GM18526 (cell line): Measurements from ENCODE around the gene ADARB1.

Experiments used
- POLR2A ChIP-seq: IDR thresholded peaks from 3 replicates; pipeline ENCODE4 v1.6.1; 2011; ENCODE audit not compliant: insufficient read length; ENCODE audit errors: extremely low read depth

Gene ADARB1

DNA sequence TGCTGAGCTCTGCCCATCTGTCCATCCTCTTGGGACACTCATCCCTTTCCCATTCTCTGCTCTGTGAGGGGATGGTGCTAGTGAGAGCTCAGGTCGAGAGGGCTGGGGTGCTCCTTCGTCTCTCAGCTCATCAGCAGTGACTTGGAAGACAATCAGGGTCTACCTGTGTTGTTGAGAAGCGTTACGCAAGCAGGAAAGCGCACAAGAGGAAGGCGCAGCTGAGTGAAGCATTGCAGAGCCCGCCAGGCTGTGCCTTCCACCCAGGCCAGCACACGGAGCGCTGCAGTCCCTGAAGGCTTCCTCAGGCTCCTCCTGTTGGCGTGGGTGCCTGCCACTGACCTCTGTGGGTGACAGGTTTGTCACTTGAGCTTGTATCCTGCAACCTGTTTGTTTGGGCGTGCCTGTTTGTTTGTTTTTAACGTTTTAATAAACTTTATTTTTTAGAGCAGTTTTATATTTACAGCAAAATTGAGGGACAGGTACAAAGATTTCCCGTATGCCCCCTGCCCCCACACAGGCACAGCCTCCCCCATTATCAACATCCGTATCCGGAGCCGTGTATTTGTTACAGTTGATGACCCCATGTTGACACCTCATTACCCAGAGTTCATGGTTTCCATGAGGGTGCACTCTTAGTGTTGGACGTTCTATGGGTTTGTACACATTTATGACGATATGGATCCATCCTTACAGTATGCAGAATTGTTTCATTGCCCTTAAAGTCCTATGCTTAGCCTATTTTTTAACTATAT, 36.7 kb downstream of the ADARB1 start:
- TF ChIP-seq POLR2A = no peak

DNA sequence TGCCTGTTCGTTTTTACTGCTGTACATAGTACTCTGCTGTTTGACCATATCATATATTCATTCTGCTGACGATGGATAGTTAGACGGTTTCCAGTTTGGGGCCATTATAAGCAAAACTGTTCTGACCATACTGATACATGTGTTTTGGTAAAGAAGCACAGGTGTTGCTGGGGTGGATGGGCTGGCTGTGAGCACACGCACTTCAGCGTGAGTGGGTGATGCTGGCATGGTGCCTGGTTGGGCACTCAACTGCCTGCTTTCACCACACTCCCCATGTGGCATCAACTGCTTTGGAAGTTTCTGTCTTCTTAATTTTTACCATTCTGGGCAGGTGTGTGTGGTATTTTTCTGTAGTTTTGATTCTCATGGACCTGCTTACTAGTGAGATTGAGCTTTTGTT, 37.3 kb downstream of the ADARB1 start:
- no peak for TF ChIP-seq POLR2A

DNA sequence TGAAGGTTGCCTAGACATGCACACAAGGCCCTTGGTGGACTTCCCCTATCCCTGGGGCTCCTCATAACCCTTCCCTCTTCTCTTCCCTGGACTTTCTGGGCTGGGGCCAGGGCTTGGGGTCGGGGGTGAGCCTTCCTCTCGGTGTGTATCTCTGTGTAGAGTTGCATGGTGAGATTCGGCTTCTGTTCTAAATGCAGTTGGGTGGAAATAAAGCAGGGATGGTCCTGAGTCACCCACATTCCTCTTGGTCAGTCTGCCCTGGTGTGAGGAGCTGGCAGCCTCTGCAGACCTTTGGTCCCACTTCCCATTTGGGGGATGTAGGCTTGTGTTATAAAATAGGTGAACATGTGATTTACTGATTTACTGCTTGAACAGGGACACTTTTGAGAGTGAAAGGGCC, 38.0 kb downstream of the ADARB1 start:
- no peak for TF ChIP-seq POLR2A

DNA sequence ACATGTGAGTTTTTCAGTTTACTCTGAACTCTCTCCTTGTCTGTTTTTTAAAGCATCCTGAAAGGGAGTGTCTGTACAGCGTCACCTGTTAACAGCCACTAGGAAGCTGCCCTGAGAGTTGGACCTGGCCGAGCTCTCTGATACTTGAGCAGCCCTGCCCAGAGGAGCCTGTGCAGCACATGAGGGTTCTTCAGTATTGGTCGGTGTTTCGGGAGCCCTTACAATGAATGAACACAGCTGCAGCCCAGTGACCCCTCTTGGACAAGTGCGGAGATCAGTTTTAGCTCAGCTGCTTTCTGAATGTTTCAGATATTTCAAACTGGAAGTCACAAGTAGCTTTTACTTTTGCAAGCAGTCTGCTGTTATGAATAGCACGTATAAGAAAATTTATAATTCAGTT, 39.2 kb downstream of the ADARB1 start:
- TF ChIP-seq POLR2A = no peak

DNA sequence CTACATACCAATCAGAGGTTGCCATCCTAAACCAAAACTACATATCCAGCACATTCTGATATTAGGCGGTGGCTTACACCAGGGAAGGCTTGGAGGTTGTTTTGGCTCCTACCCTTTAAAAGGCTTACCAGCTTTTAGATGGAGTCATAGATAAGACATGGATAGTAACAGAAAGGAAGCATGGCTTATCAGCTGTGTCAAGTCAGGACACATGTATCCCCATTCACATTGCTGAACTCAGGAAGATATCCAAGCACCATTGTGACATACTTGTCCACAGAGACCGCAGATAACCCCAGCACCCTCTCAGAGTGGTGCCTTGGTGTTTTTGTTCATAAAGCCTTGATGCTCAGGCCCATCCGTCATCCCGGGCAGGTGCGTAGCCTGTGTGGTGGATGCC, 39.7 kb downstream of the ADARB1 start:
- no peak for TF ChIP-seq POLR2A

DNA sequence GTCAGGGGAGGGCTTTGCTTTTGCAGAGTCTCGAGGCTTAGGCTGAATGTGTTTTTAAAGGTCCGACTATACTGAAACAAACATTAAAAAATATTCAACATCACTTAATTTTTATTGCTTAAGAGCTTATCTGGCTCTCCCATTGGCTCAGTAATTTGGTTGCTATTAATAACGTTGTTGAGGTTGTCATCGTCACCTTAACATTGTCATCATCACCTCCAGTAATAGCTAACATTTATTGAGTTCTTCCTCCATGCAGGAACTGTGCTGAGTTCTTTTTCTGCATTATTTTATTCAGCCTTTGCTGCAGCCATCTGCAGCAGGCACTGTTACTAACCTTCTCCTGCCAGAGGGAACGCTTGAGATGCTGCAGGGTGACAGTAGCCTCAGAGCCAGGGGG, 40.1 kb downstream of the ADARB1 start:
- no peak for TF ChIP-seq POLR2A

DNA sequence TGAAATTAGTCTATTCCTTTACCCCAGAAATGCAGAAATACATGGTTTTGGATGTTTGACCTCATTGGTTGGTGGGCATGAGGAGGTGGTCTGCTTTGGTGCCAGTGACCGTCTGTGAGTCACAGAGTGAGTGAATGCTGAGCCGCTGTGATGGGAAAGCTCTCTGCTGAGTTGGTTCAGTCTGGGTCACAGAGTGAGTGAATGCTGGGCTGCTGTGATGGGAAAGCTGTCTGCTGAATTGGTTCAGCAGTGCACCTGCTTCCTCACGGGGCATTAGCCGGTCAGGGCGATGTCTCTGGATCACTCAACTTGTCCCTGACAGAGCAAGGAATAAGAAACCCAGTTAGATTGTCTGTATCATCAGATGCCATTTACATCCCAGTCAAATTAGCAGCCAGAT, 40.8 kb downstream of the ADARB1 start:
- no peak for TF ChIP-seq POLR2A

DNA sequence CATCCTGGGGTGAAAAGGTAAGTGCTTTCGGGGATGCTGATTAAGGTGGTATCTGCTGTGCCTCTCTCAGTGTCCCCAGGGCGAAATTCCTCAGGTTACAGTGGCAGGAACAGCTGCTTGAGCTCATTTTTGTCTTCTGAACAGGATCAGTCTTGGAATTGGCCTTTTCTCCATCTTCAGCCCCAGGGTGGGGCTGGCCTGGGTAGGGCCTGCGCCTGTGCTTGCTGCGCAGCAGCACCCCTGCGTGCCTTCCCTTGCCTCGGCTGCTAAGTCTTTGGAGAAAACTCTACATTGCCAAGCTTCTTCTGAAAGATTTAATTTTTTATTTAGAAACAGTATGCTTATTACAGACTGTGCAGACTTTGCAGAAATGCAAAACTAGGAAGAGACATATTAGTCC, 41.7 kb downstream of the ADARB1 start:
- TF ChIP-seq POLR2A = no peak

DNA sequence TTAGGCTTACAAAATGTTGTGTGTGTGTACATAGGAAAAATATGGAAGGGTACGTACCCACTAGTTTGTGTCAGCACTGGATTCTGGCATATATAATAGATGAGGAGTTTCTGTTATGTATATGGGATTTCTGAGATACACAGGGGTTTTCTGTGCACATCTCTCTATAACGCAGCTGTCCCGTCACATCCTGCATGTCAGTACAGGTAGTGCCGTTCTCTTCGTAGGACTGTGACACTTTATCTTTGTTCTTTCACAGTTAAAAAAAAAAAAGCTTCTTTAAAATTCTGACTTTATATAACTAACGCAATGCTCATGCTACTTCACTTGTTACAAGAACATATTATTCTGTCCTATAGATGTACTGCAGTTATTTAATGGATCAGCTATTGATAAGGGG, 42.9 kb downstream of the ADARB1 start:
- TF ChIP-seq POLR2A = no peak

DNA sequence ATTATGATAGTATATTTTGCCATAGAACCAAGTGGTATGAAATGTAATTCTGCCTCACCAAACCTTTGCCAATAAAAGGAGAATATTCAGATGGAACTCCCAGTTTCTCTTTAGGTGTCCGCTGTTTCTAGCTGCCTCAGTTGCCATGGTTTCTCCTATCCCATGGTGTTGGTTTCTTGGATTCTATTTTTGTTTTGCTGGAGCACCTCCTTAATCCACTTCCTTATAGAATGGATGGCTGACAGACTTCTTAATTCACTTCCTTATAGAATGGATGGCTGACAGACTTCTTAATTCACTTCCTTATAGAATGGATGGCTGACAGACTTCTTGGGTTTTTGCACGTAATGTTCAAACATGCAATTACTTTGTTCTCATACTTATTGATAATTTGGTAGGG, 43.7 kb downstream of the ADARB1 start:
- TF ChIP-seq POLR2A = no peak

DNA sequence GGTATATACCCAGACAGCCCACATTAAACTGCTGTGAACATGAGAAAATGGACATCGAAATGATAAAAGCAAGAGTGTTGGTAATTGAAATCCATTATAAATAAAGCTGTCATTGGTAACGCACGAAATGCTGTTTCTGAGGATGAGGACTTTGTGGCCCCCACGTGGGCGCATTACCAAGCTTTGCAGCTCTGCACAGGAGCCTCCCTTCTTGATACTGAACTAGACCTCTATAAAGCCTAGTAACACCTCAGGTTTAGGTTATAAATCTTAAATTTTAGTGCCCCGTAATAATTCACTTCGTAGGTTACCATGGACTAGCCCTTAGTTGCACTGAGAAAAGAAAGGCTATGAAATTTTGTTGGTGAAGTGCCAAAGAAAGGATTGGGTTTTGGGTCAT, 45.4 kb downstream of the ADARB1 start:
- no peak for TF ChIP-seq POLR2A

DNA sequence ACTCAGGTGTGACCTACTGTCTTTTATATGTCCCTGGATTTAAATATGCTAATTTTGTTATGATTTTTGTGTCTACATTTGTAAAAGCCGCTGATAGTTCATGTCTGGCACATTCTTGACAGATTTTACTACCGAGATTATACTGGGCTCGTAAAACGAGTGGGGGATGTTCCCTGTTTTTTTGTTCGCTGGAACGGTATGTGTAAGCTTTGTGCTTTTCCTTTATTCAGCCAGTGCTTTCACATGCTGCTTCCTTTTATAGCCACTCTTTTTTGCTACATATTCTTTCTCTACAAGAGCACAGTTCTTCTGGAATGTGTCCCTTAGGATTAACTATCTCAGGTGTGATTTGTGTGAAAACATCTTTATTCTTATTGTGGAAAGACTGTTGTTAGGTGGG, 46.6 kb downstream of the ADARB1 start:
- TF ChIP-seq POLR2A = no peak

DNA sequence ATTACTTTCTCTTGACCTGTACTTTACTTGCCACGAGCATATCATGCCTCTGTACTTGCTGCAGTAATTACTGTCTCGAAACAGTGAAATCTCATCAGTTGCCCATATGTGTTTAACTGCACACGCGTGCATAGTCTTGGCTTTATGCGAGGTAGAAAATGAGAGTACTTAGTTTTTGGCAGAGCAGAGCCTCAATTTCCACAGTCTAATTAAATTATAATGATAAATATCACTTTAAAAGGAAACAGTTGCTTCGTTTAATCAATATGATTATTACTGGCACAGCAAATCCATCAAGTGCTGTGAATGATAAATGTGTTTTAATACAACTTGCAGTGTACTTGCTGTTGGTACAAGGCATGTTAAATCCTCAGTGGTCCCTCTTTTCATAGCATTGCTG, 47.6 kb downstream of the ADARB1 start:
- TF ChIP-seq POLR2A = no peak

DNA sequence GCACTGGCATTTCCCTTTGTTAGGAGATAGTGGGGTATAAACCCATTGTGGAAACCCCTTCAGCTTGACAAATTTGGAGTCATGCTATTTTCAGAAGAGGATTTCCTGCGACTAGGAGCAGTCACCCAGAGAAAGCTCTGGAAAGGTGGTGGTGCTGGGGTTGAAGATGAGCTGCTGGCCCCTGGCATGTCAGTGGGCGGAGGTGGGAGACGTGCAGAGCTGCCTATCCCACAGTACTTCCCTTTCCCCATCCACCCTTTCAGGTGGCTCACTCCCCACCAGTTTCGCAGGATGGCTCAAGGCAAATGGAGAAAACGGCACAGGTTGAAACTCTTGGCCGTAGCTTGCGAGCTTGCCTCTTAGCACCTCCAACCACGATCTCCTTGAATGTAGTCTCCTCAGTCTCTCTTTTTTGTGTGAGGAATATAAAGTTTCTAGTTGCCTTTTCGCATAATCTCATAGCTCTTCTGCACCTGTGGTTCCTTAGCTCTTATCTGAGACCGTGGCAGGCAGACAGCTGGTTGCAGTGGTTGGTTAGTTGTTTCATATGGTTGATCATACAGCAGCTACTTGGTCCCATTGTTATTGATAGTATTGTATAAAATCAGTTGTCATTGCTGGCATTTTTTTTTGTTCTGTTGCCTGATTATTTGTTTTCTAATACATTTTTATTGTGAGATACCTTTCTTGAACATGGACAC, 48.2 kb downstream of the ADARB1 start:
- TF ChIP-seq POLR2A = no peak

DNA sequence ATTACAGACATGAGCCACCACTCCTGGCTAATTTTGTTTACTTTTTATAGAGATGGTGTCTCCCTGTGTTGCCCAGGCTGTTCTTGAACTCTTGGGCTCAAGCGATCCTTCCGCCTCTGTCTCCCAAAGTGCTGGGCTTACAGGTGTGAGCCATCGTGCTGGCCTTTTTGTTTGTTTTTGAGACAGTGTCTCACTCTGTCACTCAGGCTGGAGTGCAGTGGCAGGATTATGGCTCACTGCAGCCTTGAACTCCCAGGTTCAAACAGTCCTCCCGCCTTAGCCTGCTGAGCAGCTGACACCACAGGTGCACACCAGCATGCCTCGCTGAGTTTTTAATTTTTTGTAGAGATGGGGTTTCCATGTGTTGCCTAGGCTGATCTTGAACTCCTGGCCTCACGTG, 49.1 kb downstream of the ADARB1 start:
- no peak for TF ChIP-seq POLR2A

DNA sequence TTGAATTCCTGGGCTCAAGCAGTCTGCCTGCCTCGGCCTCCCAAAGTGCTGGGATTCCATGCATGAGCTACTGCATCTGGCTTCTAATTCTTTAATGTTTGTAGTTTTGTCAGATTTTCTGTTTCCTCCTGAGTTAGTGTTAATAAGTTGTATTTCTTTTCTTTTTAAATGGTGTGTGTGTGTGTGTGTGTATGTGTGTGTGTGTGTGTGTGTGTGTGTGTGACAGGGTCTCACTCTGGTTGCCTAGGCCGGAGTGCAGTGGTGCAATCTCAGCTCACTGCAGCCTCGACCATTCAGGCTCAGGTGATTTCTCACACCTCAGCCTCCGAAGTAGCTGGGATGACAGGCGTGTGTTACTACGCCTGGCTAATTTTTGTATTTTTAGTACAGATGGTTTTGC, 50.2 kb downstream of the ADARB1 start:
- TF ChIP-seq POLR2A = no peak

DNA sequence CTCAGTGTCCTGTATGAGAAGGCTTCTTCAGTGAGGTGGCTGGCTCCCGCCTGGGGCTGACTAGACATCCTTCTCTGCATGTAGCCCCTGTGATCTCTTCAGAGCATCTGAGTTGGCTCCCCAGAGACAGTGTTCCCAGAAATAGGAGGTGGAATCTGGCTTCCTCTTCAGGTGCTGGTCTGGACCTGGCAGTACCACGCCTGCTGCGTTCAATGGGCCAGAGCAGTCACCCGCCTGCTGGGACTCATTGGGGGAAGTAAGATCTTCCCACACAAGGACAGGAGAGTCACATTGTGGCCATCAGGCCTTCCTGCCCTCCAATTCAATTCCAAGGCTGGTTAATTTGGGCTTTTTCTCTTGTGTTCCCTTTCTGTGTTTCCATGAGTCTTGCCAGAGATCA, 51.0 kb downstream of the ADARB1 start:
- TF ChIP-seq POLR2A = no peak

DNA sequence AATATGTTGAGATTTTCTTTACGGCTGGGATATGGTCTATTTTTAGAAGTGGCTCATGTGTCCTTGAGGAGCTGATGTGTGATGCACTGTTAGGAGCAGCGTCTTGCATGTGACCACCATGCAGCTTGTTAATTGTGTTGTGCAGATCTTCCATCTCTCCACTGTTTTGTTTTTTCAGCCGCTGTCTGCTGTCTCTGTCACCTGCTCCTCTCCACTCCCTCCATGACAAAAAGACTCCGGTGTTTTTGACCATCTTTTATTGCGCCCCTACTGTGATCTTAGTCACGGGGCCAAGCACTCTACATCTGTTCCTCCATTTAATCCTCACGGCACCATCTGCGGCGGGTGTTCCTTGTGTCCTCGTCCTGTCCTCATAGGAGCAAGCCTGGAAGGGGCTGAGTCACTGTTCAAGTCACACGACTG, 51.8 kb downstream of the ADARB1 start:
- TF ChIP-seq POLR2A = no peak

DNA sequence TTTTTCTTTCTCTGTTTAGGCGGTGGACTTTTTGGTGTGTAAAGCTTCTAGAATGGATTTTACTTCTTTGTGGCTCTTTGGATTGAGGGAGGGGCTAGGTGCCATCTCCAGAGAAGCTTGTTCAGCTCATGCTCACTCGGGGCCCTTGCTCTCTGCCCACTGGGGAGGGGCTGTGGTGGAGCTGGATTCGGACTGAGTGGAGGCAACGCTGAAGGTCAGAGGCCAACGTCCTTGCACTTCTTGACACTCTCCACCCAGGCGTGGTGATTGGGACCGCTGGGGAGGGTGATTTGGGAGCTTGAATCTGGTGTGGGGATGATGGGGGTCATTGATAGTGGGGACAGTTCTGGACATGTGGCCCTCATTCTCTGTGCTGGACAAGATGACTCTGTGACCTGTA, 52.6 kb downstream of the ADARB1 start:
- no peak for TF ChIP-seq POLR2A
